H9 (cell line): ENCODE data around the gene ELF1. TPM values are rescaled to one million over a fixed set of nuclear protein-coding genes. Genes with fewer than 3 reads are reported as not detected.

ENCODE experiments used
- DNase-seq: peaks from one replicate; pipeline ENCODE4 v3.0.0-alpha.2; 2017
- H2AFZ ChIP-seq: one replicate; pipeline ENCODE4 v1.6.1; 2013; ENCODE audit warnings: mild to moderate bottlenecking, low read length, control low read depth, moderate library complexity
- H2AK5ac ChIP-seq: 2 replicates; pipeline ENCODE4 v1.6.1; 2013; ENCODE audit warnings: low read length, control low read depth, mixed read lengths; ENCODE audit not compliant: insufficient read length
- H2BK120ac ChIP-seq: one replicate; pipeline ENCODE4 v1.6.1; 2013; ENCODE audit warnings: low read depth, mild to moderate bottlenecking, low read length, control low read depth, inconsistent platforms; ENCODE audit not compliant: poor library complexity, severe bottlenecking
- H2BK12ac ChIP-seq: 2 replicates; pipeline ENCODE4 v1.6.1; 2013; ENCODE audit warnings: low read length, control low read depth, mixed read lengths, low read depth; ENCODE audit not compliant: insufficient read length
- H2BK15ac ChIP-seq: 2 replicates; pipeline ENCODE4 v1.6.1; 2013; ENCODE audit warnings: low read depth, low read length, control low read depth
- H2BK20ac ChIP-seq: one replicate; pipeline ENCODE4 v1.6.1; 2013; ENCODE audit warnings: low read depth, mild to moderate bottlenecking, low read length, control low read depth, inconsistent platforms; ENCODE audit not compliant: poor library complexity, severe bottlenecking
- H2BK5ac ChIP-seq: 2 replicates; pipeline ENCODE4 v1.6.1; 2013; ENCODE audit warnings: low read length, control low read depth, mixed read lengths; ENCODE audit not compliant: insufficient read length
- H3K14ac ChIP-seq: 2 replicates; pipeline ENCODE4 v1.6.1; 2013; ENCODE audit warnings: low read length, control low read depth; ENCODE audit not compliant: insufficient read depth
- H3K18ac ChIP-seq: 2 replicates; pipeline ENCODE4 v1.6.1; 2013; ENCODE audit warnings: low read depth, mild to moderate bottlenecking, mixed read lengths, low read length, control low read depth; ENCODE audit not compliant: insufficient read length
- H3K23ac ChIP-seq: 2 replicates; pipeline ENCODE4 v1.6.1; 2013; ENCODE audit warnings: low read length, control low read depth, mixed read lengths, low read depth; ENCODE audit not compliant: insufficient read length
- H3K23me2 ChIP-seq: 2 replicates; pipeline ENCODE4 v1.6.1; 2013; ENCODE audit warnings: low read depth, mild to moderate bottlenecking, mixed read lengths, low read length, control low read depth; ENCODE audit not compliant: insufficient read length, poor library complexity, severe bottlenecking
- H3K27ac ChIP-seq: 2 replicates; pipeline ENCODE4 v1.5.1; 2013; ENCODE audit warnings: low read length, control low read depth, mixed read lengths, low read depth; ENCODE audit not compliant: insufficient read length
- H3K27me3 ChIP-seq: 2 replicates; pipeline ENCODE4 v1.6.1; 2013; ENCODE audit warnings: low read length, control low read depth, inconsistent platforms; ENCODE audit not compliant: insufficient read depth
- H3K4ac ChIP-seq: 2 replicates; pipeline ENCODE4 v1.6.1; 2013; ENCODE audit warnings: low read depth, mild to moderate bottlenecking, control low read depth, inconsistent platforms, low read length, moderate library complexity
- H3K4me1 ChIP-seq: 2 replicates; pipeline ENCODE4 v1.6.1; 2013; ENCODE audit warnings: low read length, control low read depth, inconsistent platforms; ENCODE audit not compliant: insufficient read depth
- H3K4me2 ChIP-seq: 2 replicates; pipeline ENCODE4 v1.6.1; 2013; ENCODE audit warnings: low read length, control low read depth, mixed read lengths; ENCODE audit not compliant: insufficient read length, insufficient read depth
- H3K56ac ChIP-seq: 2 replicates; pipeline ENCODE4 v1.6.1; 2013; ENCODE audit warnings: low read depth, mild to moderate bottlenecking, mixed read lengths, low read length, control low read depth; ENCODE audit not compliant: insufficient read length
- H3K79me1 ChIP-seq: 2 replicates; pipeline ENCODE4 v1.6.1; 2013; ENCODE audit warnings: low read depth, mild to moderate bottlenecking, moderate library complexity, low read length, control low read depth, inconsistent platforms; ENCODE audit not compliant: insufficient read depth, poor library complexity, severe bottlenecking
- H3K79me2 ChIP-seq: 2 replicates; pipeline ENCODE4 v1.6.1; 2013; ENCODE audit warnings: low read length, control low read depth, inconsistent platforms; ENCODE audit not compliant: insufficient read depth
- H3K9ac ChIP-seq: 2 replicates; pipeline ENCODE4 v1.6.1; 2013; ENCODE audit warnings: low read length, control low read depth, mixed read lengths; ENCODE audit not compliant: insufficient read length; ENCODE audit errors: extremely low read depth
- H3K9me3 ChIP-seq: one replicate; pipeline ENCODE4 v1.6.1; 2013; ENCODE audit warnings: low read depth, low read length, inconsistent platforms; ENCODE audit not compliant: control insufficient read depth
- H3T11ph ChIP-seq: one replicate; pipeline ENCODE4 v1.6.1; 2013; ENCODE audit warnings: mild to moderate bottlenecking, low read length, control low read depth, inconsistent platforms
- H4K20me1 ChIP-seq: one replicate; pipeline ENCODE4 v1.6.1; 2013; ENCODE audit not compliant: control insufficient read depth, insufficient read length, insufficient read depth
- H4K5ac ChIP-seq: 2 replicates; pipeline ENCODE4 v1.6.1; 2013; ENCODE audit warnings: low read depth, mild to moderate bottlenecking, mixed read lengths, low read length, control low read depth; ENCODE audit not compliant: insufficient read length
- H4K8ac ChIP-seq: replicated peaks from 2 replicates; pipeline ENCODE4 v1.6.1; 2013; ENCODE audit warnings: low read length, control low read depth, mixed read lengths, low read depth; ENCODE audit not compliant: insufficient read length
- H4K91ac ChIP-seq: 2 replicates; pipeline ENCODE4 v1.6.1; 2013; ENCODE audit warnings: low read depth, mild to moderate bottlenecking, moderate library complexity, mixed read lengths, low read length, control low read depth; ENCODE audit not compliant: insufficient read length
- H3K27ac Mint-ChIP-seq, 3 experiments: 2 replicates in 2 of 3; 3 replicates in 1 of 3; pipeline ENCODE4 v1.8.0; 2020 to 2021; ENCODE audit warnings: mixed read lengths in 3 of 3, mild to moderate bottlenecking in 1 of 3, moderate library complexity in 1 of 3
- H3K27me3 Mint-ChIP-seq: 2 replicates; pipeline ENCODE4 v1.8.0; 2021; ENCODE audit warnings: low read depth, mild to moderate bottlenecking, moderate library complexity, mixed read lengths
- H3K36me3 Mint-ChIP-seq, 3 experiments: 2 replicates in 2 of 3; 3 replicates in 1 of 3; pipeline ENCODE4 v1.8.0; 2020 to 2021; ENCODE audit warnings: low read depth in 3 of 3, mixed read lengths in 3 of 3; ENCODE audit not compliant: insufficient read depth in 1 of 3
- H3K4me1 Mint-ChIP-seq, 2 experiments: 2 replicates each; pipeline ENCODE4 v1.8.0; 2020; ENCODE audit warnings: mixed read lengths in 2 of 2
- H3K4me3 Mint-ChIP-seq, 2 experiments: 2 replicates in 1 of 2; 3 replicates in 1 of 2; pipeline ENCODE4 v1.8.0; 2020 to 2021; ENCODE audit warnings: mild to moderate bottlenecking in 2 of 2, mixed read lengths in 2 of 2, moderate library complexity in 1 of 2
- H3K9me3 Mint-ChIP-seq, 2 experiments: 2 replicates in 1 of 2; 3 replicates in 1 of 2; pipeline ENCODE4 v1.8.0; 2020; ENCODE audit warnings: mild to moderate bottlenecking in 2 of 2, mixed read lengths in 2 of 2, moderate library complexity in 1 of 2
- WGBS: extraction: QIAGEN DNeasy Blood & Tissue Kit; methylation state at CpG from one replicate; pipeline ENCODE4 v1.1.7; 2013; ENCODE audit warnings: missing lambda C conversion rate, low lambda C conversion rate, mixed read lengths; ENCODE audit not compliant: insufficient read length; ENCODE audit errors: extremely low coverage; 5-methylcytosine and 5-hydroxymethylcytosine counted together
- total RNA-seq: library from RNA; stranded (reverse); gene quantifications from 2 replicates; pipeline ENCODE4 v1.2.1, GENCODE V29; 2021
- TF ChIP-seq, protein P1 (sequence below): fragments of 200-600 bp; sonication (generic); conservative IDR thresholded peaks from 3 replicates; pipeline ENCODE4 v1.8.0; 2021; ENCODE audit warnings: antibody characterized with exemption, mild to moderate bottlenecking

Gene ELF1
- total RNA-seq, 1 experiment from 2014 or later, result 15.5 TPM

DNA sequence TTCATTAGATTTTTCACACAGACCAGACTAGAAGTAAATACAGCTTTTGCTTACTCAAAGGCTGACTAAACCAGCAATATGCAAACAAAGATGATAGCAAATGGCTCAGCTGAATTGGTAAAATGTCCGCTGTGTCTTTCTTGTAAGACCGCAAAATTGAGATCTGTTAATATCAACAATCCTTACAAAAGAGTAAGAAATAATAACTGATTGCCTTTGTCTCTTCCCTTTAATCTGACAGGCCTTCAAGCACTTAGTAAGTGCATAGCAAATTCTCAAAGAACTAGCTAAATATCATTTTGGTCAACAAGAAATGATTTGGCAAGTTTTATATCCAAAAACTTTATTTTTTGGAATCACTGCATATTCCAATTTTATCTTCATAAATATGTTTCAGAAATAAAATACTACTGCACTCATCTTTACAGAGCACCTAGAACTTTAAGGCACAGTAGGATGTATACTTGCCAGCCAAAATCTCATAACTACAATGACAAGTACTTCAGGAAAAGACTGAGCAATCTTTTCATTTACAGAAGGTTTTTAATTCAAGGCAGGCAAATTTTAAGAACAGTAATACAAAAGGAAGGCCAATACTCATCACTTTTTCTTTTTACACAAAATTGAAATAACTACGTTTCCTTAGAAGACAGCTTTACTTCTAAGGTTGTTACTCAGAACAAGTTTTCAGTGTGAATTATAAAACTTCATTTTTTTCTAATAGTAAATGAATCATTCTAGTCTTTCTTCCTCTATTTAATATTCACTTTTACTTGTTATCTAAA, 1.1 kb downstream of the ELF1 start:
- Mint-ChIP-seq H3K27ac (no peak overlapping the region), H3K4me1 (peaks cover 59 to 66% of the 10 kb centered on the region in 2 experiments), H3K9me3 (no peaks in the 10 kb centered on the region), H3K36me3 (no peaks in the 10 kb centered on the region), H3K27me3 (no peaks in the 10 kb centered on the region), H3K4me3 (no peak overlapping the region)
- H2BK120ac ChIP-seq, result no peak overlapping the region
- no peak overlapping the region for H3K56ac ChIP-seq
- H3K9me3 ChIP-seq, result no peaks in the 10 kb centered on the region
- no peak overlapping the region for H3K18ac ChIP-seq
- no peak overlapping the region for H3K9ac ChIP-seq
- no peak overlapping the region for H3K4me2 ChIP-seq
- no CpG with 5 or more reads among the region's 3 CpGs for whole genome bisulfite sequencing
- H3K79me1 ChIP-seq, result no peaks in the 10 kb centered on the region
- no peak overlapping the region for H3K27ac ChIP-seq
- no peak overlapping the region for H2AFZ ChIP-seq
- no peaks in the 10 kb centered on the region for H4K20me1 ChIP-seq
- no peak overlapping the region for H2BK15ac ChIP-seq
- H4K8ac ChIP-seq, result no peak overlapping the region
- H4K91ac ChIP-seq, result no peak overlapping the region
- no peaks in the 10 kb centered on the region for H3K27me3 ChIP-seq
- no peak overlapping the region for H3K4ac ChIP-seq
- H3K79me2 ChIP-seq, result no peaks in the 10 kb centered on the region
- no peak overlapping the region for H2BK20ac ChIP-seq
- TF ChIP-seq, protein P1, sequence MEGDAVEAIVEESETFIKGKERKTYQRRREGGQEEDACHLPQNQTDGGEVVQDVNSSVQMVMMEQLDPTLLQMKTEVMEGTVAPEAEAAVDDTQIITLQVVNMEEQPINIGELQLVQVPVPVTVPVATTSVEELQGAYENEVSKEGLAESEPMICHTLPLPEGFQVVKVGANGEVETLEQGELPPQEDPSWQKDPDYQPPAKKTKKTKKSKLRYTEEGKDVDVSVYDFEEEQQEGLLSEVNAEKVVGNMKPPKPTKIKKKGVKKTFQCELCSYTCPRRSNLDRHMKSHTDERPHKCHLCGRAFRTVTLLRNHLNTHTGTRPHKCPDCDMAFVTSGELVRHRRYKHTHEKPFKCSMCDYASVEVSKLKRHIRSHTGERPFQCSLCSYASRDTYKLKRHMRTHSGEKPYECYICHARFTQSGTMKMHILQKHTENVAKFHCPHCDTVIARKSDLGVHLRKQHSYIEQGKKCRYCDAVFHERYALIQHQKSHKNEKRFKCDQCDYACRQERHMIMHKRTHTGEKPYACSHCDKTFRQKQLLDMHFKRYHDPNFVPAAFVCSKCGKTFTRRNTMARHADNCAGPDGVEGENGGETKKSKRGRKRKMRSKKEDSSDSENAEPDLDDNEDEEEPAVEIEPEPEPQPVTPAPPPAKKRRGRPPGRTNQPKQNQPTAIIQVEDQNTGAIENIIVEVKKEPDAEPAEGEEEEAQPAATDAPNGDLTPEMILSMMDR, result no peak
- H3K23ac ChIP-seq, result no peak overlapping the region
- no peak for DNase-seq
- H2BK5ac ChIP-seq, result no peak overlapping the region
- H3K4me1 ChIP-seq, result peaks cover 2% of the 10 kb centered on the region; the same call in 1 of the 2 replicates
- no peaks in the 10 kb centered on the region for H3K23me2 ChIP-seq
- no peak overlapping the region for H2AK5ac ChIP-seq
- H4K5ac ChIP-seq, result no peak overlapping the region
- H2BK12ac ChIP-seq, result no peak overlapping the region
- no peak overlapping the region for H3K14ac ChIP-seq
- no peak overlapping the region for H3T11ph ChIP-seq
